ENCODE results near the gene ARHGAP24. TPM values are rescaled to one million over a fixed set of nuclear protein-coding genes. Genes with fewer than 3 reads are reported as not detected.
"Not testable (repeated sequence)": the region's sequence is repeated elsewhere in the genome, so short reads cannot be mapped to it uniquely, and the experiment has no call there.

The ARHGAP24 gene
- total RNA-seq, 1 experiment from 2014 or later: 65.1 TPM

DNA sequence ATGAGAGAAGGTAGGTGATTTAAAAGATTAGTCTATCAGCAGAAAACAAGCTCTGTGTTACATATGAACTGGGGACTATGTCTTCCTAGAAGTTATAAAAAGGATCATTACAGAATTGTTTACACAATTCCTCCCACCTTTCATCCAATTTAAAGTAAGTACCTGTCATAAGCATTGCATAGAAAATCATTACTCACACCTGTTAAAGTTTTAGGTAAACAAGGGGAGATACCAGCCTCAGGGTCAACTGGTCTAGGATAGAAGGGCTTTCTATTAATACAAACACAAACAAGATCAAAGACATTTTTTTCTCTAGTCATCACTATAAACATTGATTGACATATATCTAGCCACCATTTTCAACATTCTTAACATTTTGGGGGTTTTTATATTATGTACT lies 333.9 kb downstream of the ARHGAP24 start:
- no peaks in the 10 kb centered on the region for H3K36me3 ChIP-seq (ENCODE audit: insufficient read depth, low read length)
- H3K27ac ChIP-seq (ENCODE audit: low read length): no peak overlapping the region
- no peak overlapping the region for H3K4me2 ChIP-seq (ENCODE audit: low read depth, low read length, poor library complexity, severe bottlenecking)
- no peak overlapping the region for H2AFZ ChIP-seq (ENCODE audit: low read length)
- H3K79me2 ChIP-seq (ENCODE audit: low read length): peaks cover 13% of the 10 kb centered on the region
- H4K20me1 ChIP-seq (ENCODE audit: insufficient read depth, low read depth, low read length): no peaks in the 10 kb centered on the region
- no peak overlapping the region for H3K9ac ChIP-seq (ENCODE audit: low read length)
- no peaks in the 10 kb centered on the region for H3K4me1 ChIP-seq (ENCODE audit: low read length)
- H3K9me3 ChIP-seq (ENCODE audit: low read length): no peaks in the 10 kb centered on the region
- no peaks in the 10 kb centered on the region for H3K9me2 ChIP-seq (replicated peaks; ENCODE audit: insufficient read depth, low read length)
- no peak for DNase-seq
- H3K27me3 ChIP-seq (ENCODE audit: low read length): no peaks in the 10 kb centered on the region
- H3K4me3 ChIP-seq (ENCODE audit: low read length): no peak overlapping the region

DNA sequence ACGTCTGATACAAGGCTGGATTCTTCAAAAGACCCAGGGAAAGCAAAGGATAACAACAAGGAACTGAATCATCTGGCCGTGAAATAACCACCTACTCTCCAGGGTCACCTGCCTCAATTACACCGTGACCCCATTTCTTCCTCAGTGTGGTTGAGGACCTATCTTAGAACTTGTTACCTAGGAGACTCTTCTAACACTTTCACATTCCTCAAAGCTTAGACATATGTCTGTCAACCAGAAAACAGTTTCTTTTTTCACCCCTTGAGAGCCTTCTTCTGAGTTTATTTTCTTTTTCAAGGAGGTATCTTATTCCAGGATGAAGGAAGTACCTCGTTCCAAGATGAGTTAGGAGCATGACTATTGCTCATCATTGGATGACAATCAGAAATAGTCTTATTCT lies 337.8 kb downstream of the ARHGAP24 start:
- no peaks in the 10 kb centered on the region for H4K20me1 ChIP-seq (ENCODE audit: insufficient read depth, low read depth, low read length)
- no peaks in the 10 kb centered on the region for H3K9me2 ChIP-seq (replicated peaks; ENCODE audit: insufficient read depth, low read length)
- no peak overlapping the region for H3K4me2 ChIP-seq (ENCODE audit: low read depth, low read length, poor library complexity, severe bottlenecking)
- H3K27ac ChIP-seq (ENCODE audit: low read length): no peak overlapping the region
- no peak overlapping the region for H3K4me3 ChIP-seq (ENCODE audit: low read length)
- no peak overlapping the region for H3K9ac ChIP-seq (ENCODE audit: low read length)
- no peak overlapping the region for H2AFZ ChIP-seq (ENCODE audit: low read length)
- no peak for DNase-seq
- H3K9me3 ChIP-seq (ENCODE audit: low read length): no peaks in the 10 kb centered on the region
- peaks cover 6% of the 10 kb centered on the region for H3K79me2 ChIP-seq (ENCODE audit: low read length)
- H3K4me1 ChIP-seq (ENCODE audit: low read length): no peaks in the 10 kb centered on the region
- H3K27me3 ChIP-seq (ENCODE audit: low read length): no peaks in the 10 kb centered on the region
- no peaks in the 10 kb centered on the region for H3K36me3 ChIP-seq (ENCODE audit: insufficient read depth, low read length)

DNA sequence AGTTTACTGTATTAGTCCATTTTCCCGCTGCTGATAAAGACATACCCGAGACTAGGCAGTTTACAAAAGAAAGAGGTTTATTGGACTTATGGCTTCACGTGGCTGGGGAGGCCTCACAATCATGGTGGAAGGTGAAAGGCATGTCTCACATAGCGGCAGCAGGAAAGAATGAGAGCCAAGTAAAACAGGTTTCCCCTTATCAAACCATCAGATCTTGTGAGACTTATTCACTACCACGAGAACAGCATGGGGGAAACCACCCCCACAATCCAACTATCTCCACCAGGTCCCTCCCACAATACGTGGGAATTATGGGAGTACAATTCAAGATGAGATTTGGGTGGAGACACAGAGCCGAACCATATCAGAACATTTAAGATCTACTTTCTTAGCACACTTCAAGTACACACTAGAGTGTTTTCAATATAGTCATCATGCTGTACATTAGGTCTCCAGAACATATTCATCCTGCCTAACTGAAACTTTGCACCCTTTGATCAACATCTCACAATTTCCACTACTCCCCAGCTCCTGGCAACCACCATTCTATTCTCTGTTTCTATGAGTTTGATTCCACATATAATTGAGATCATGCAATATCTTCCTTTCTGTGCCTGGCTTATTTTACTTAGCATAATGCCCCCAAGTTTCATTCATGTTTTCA lies 341.0 kb downstream of the ARHGAP24 start:
- Histone ChIP-seq H3K9me3 (ENCODE audit: low read length) (no peaks in the 10 kb centered on the region), H3K4me3 (ENCODE audit: low read length) (no peak overlapping the region), H3K27me3 (ENCODE audit: low read length) (no peaks in the 10 kb centered on the region), H3K9ac (ENCODE audit: low read length) (no peak overlapping the region), H3K36me3 (ENCODE audit: insufficient read depth, low read length) (no peaks in the 10 kb centered on the region), H3K9me2 (replicated peaks; ENCODE audit: insufficient read depth, low read length) (no peaks in the 10 kb centered on the region), H3K27ac (ENCODE audit: low read length) (no peak overlapping the region), H4K20me1 (ENCODE audit: insufficient read depth, low read depth, low read length) (no peaks in the 10 kb centered on the region), H3K79me2 (ENCODE audit: low read length) (peaks cover 21% of the 10 kb centered on the region), H3K4me1 (ENCODE audit: low read length) (no peaks in the 10 kb centered on the region), H3K4me2 (ENCODE audit: low read depth, low read length, poor library complexity, severe bottlenecking) (no peak overlapping the region), H2AFZ (ENCODE audit: low read length) (no peak overlapping the region)
- no peak for DNase-seq

DNA sequence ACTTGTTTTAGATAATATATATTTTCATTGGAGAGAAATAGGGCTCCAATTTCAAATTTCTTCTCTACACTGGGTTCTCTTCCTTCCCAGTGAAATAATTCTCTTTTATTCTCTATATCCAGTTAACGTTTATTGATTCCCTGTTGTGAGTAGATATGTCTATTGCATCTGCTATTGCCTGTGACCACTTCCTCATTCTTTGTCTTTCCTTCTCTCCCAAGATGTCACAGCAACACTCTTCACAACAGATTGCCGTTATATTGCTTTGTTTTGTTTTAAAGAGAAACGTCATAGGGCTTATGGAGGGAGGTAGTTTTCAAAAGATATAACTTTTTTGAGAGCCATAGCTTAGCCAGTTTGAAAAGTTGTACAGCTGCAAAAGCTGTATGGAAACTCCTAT lies 343.8 kb downstream of the ARHGAP24 start:
- DNase-seq: no peak
- Histone ChIP-seq H2AFZ (ENCODE audit: low read length) (no peak overlapping the region), H3K9me3 (ENCODE audit: low read length) (no peaks in the 10 kb centered on the region), H3K9me2 (replicated peaks; ENCODE audit: insufficient read depth, low read length) (no peaks in the 10 kb centered on the region), H3K27me3 (ENCODE audit: low read length) (no peaks in the 10 kb centered on the region), H3K4me1 (ENCODE audit: low read length) (peaks cover 17% of the 10 kb centered on the region), H3K36me3 (ENCODE audit: insufficient read depth, low read length) (no peaks in the 10 kb centered on the region), H3K79me2 (ENCODE audit: low read length) (peaks cover 15% of the 10 kb centered on the region), H3K4me2 (ENCODE audit: low read depth, low read length, poor library complexity, severe bottlenecking) (no peak overlapping the region), H3K4me3 (ENCODE audit: low read length) (no peak overlapping the region), H3K9ac (ENCODE audit: low read length) (no peak overlapping the region), H4K20me1 (ENCODE audit: insufficient read depth, low read depth, low read length) (no peaks in the 10 kb centered on the region), H3K27ac (ENCODE audit: low read length) (no peak overlapping the region)

DNA sequence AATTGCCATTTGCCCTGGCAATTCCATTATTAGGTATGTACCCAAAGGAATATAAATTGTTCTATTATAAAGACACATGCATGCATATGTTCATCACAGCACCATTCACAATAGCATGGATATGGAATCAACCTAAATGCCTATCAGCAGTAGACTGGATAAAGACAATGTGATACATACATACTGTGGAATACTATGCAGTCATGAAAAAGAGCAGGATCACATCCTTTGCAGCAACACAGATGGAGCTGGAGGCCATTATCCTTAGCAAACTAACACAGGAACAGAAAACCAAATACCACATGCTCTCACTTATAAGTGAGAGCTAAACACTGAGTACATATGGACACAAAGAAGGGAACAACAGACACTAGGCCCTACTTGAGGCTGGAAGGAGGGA lies 345.2 kb downstream of the ARHGAP24 start:
- H3K9me3 ChIP-seq (ENCODE audit: low read length); DNase-seq; H3K27ac ChIP-seq (ENCODE audit: low read length); H3K4me2 ChIP-seq (ENCODE audit: low read depth, low read length, poor library complexity, severe bottlenecking); H2AFZ ChIP-seq (ENCODE audit: low read length); H4K20me1 ChIP-seq (ENCODE audit: insufficient read depth, low read depth, low read length); H3K4me3 ChIP-seq (ENCODE audit: low read length); H3K36me3 ChIP-seq (ENCODE audit: insufficient read depth, low read length); H3K27me3 ChIP-seq (ENCODE audit: low read length); H3K9ac ChIP-seq (ENCODE audit: low read length); H3K9me2 ChIP-seq (replicated peaks; ENCODE audit: insufficient read depth, low read length): not testable (repeated sequence)
- Histone ChIP-seq H3K79me2 (ENCODE audit: low read length) (peaks cover 15% of the 10 kb centered on the region), H3K4me1 (ENCODE audit: low read length) (peaks cover 28% of the 10 kb centered on the region)

DNA sequence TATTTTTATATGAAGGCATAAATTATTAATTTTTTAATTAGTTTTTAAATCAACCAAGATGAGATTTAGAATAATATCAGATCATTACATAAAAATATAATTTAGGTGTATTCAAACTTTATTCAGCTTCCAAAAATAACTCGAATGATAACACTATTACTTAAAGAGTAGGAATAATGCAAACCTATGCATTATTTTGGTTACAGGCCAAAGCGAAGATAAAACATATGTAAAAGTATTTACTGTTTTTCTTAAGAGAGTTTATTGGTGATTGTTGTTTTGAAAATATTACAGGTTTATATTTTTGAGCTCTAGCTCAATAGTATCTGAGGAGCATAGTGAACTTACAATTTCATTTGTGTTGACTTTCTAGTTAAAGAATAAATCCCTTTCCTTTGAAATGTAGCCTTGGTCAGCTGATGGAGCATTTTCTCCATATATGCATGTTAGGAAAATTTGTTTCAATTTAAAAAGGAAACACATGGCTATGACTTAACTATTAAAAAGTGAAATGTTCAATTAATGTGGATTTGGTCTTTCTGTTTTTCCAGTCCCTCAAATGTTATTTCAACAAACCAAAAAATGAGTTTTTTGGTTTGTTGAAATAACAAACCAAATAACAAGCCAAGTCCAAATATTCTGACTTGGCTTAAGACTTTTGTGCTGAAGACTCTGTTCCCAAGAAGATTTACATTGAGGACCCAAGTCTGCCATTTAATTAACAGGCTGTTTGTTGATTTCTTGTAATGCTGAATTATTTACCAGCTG lies 346.9 kb downstream of the ARHGAP24 start:
- no peaks in the 10 kb centered on the region for H3K9me3 ChIP-seq (ENCODE audit: low read length)
- H3K9ac ChIP-seq (ENCODE audit: low read length): no peak overlapping the region
- no peak overlapping the region for H3K4me3 ChIP-seq (ENCODE audit: low read length)
- no peak for DNase-seq
- no peak overlapping the region for H3K4me2 ChIP-seq (ENCODE audit: low read depth, low read length, poor library complexity, severe bottlenecking)
- no peaks in the 10 kb centered on the region for H3K36me3 ChIP-seq (ENCODE audit: insufficient read depth, low read length)
- H3K79me2 ChIP-seq (ENCODE audit: low read length): peaks cover 20% of the 10 kb centered on the region
- H2AFZ ChIP-seq (ENCODE audit: low read length): no peak overlapping the region
- H3K27me3 ChIP-seq (ENCODE audit: low read length): no peaks in the 10 kb centered on the region
- H3K9me2 ChIP-seq (replicated peaks; ENCODE audit: insufficient read depth, low read length): no peaks in the 10 kb centered on the region
- no peaks in the 10 kb centered on the region for H4K20me1 ChIP-seq (ENCODE audit: insufficient read depth, low read depth, low read length)
- H3K4me1 ChIP-seq (ENCODE audit: low read length): peaks cover 45% of the 10 kb centered on the region
- no peak overlapping the region for H3K27ac ChIP-seq (ENCODE audit: low read length)

DNA sequence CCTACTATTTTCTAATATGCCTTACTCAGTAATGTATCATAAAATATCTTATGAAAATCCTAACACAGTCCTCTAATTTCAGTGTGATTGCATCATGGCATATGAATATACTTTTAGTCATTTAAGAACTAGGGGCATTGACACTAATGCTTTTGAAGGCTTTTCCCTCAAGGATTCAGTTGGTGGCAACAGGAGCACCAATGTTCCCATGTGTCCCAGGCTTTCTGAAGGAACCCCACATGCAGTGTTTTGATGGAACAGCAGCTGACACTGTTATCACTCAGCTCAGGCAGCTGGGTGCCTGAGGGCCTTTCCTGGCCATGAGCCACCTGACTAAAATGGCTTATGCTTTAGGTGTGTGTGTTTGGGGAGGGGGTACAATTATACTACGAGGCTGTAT lies 348.3 kb downstream of the ARHGAP24 start:
- no peaks in the 10 kb centered on the region for H3K36me3 ChIP-seq (ENCODE audit: insufficient read depth, low read length)
- peaks cover 19% of the 10 kb centered on the region for H3K79me2 ChIP-seq (ENCODE audit: low read length)
- no peaks in the 10 kb centered on the region for H3K27me3 ChIP-seq (ENCODE audit: low read length)
- H2AFZ ChIP-seq (ENCODE audit: low read length): no peak overlapping the region
- H3K4me3 ChIP-seq (ENCODE audit: low read length): no peak overlapping the region
- H3K9ac ChIP-seq (ENCODE audit: low read length): 0 out of 2 replicates have a peak overlapping the region, but pooled peaks have one; percentile 15
- no peaks in the 10 kb centered on the region for H3K9me2 ChIP-seq (replicated peaks; ENCODE audit: insufficient read depth, low read length)
- H3K27ac ChIP-seq (ENCODE audit: low read length): no peak overlapping the region; the same call in 1 of the 2 replicates
- no peaks in the 10 kb centered on the region for H3K9me3 ChIP-seq (ENCODE audit: low read length)
- no peaks in the 10 kb centered on the region for H4K20me1 ChIP-seq (ENCODE audit: insufficient read depth, low read depth, low read length)
- DNase-seq: no peak
- H3K4me2 ChIP-seq (ENCODE audit: low read depth, low read length, poor library complexity, severe bottlenecking): peak overlapping the region; percentile 14
- H3K4me1 ChIP-seq (ENCODE audit: low read length): peaks cover 45% of the 10 kb centered on the region

DNA sequence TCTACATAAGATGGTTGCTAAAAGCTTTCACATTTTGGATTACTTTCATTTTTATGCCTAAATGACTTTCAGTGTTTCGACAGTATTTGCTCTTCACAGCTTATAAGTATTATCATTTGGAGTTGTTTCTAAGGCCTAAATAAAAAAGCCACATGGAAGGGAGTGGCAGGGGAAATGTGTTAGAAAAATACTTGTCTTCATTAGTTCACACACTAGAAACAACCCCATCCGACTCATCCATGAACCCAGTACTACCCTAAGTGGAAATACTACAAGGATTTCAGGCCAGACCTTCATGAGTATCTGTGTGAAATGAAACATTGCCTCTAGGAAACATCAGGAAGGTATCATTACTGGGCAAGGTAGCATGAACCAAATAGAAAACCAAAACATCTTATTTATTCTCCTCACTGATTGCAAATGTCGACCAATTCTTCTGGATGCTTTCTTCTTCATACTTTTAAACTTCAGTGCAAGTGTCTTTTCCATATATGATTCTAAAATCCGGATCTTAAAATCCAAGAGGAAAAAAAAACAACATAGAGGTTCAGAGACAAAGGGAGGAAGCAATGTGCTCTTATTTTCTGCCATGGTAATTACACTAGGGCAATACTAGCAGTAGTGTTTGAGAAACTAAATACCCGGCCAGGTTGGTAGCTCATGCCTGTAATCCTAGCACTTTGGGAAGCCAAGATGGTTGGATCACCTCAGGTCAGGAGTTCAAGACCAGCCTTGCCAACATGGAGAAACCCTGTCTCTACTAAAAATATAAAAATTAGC lies 349.4 kb downstream of the ARHGAP24 start:
- Histone ChIP-seq H3K79me2 (ENCODE audit: low read length) (peaks cover 17% of the 10 kb centered on the region), H3K27me3 (ENCODE audit: low read length) (no peaks in the 10 kb centered on the region), H3K27ac (ENCODE audit: low read length) (peak overlapping the region; percentile 28; the same call in 1 of the 2 replicates), H3K4me3 (ENCODE audit: low read length) (no peak overlapping the region), H3K9me3 (ENCODE audit: low read length) (no peaks in the 10 kb centered on the region), H4K20me1 (ENCODE audit: insufficient read depth, low read depth, low read length) (no peaks in the 10 kb centered on the region), H3K4me2 (ENCODE audit: low read depth, low read length, poor library complexity, severe bottlenecking) (peak overlapping the region; percentile 14), H3K4me1 (ENCODE audit: low read length) (peaks cover 45% of the 10 kb centered on the region), H2AFZ (ENCODE audit: low read length) (0 out of 2 replicates have a peak overlapping the region, but pooled peaks have one; percentile 10), H3K9me2 (replicated peaks; ENCODE audit: insufficient read depth, low read length) (no peaks in the 10 kb centered on the region), H3K36me3 (ENCODE audit: insufficient read depth, low read length) (no peaks in the 10 kb centered on the region), H3K9ac (ENCODE audit: low read length) (no peak overlapping the region)
- no peak for DNase-seq

Data from Karpas-422 (cell line).